Measurements from ENCODE around the gene TENT4B. TPM values are rescaled to one million over a fixed set of nuclear protein-coding genes. Genes with fewer than 3 reads are reported as not detected.
A peak's percentile ranks its signal among the peaks of the same experiment; 100 is the strongest.

TENT4B gene
- total RNA-seq, 1 experiment from 2014 or later = 11.4 TPM

- Histone ChIP-seq H3K27ac (peak overlapping the region; percentile 53), H3K4me1 (replicated peaks; ENCODE audit: insufficient read depth) (peaks cover 27% of the 10 kb centered on the region), H3F3A (ENCODE audit: insufficient read depth, low read depth) (peaks cover 29% of the 10 kb centered on the region; the same call in 1 of the 2 replicates), H3K4me3 (no peak overlapping the region), H3K9me3 (ENCODE audit: insufficient read depth, low read depth) (no peaks in the 10 kb centered on the region), H4K20me1 (ENCODE audit: insufficient read depth) (no peaks in the 10 kb centered on the region), H3K9me2 (ENCODE audit: insufficient read depth) (no peaks in the 10 kb centered on the region; the same call in 1 of the 2 replicates), H3K4me2 (peak overlapping the region; percentile 53), H3K27me3 (ENCODE audit: insufficient read depth, low read depth) (no peaks in the 10 kb centered on the region), H3K79me2 (ENCODE audit: low read depth) (no peaks in the 10 kb centered on the region), H3K36me3 (ENCODE audit: low read depth) (no peaks in the 10 kb centered on the region), H2AFZ (no peak overlapping the region)
- intact Hi-C loops (cut with micrococcal nuclease; ENCODE audit: unreplicated experiment) = no loop called here
- POLR2A ChIA-PET (ENCODE audit: unreplicated experiment) = interaction anchor here (0.5 kb wide), 1 partner anchor 11 kb away, joined by 3 read pairs; no protein-coding TSS in a partner anchor
- peak in 1 of 2 experiments; percentile 61 for DNase-seq
- BruUV-seq (replicated peaks) = no TSS peak
- CTCF ChIA-PET = no interaction called here
- TF ChIP-seq EZH2 (IDR thresholded peaks at IDR 0.05; ENCODE audit: low read depth) (no peak), CTCF (conservative IDR thresholded peaks at IDR 0.05) (no peak)
Measured at GRCh38 chr16:50234771-50235556, 81.9 kb downstream of the TENT4B start.

GRCh38 chr16:50235581-50235980 is 82.5 kb downstream of the TENT4B start:
- Histone ChIP-seq H3K4me3 (no peak overlapping the region), H3K27ac (peak overlapping the region; percentile 53), H4K20me1 (ENCODE audit: insufficient read depth) (no peaks in the 10 kb centered on the region), H3K4me2 (peak overlapping the region; percentile 53), H3F3A (ENCODE audit: insufficient read depth, low read depth) (peaks cover 29% of the 10 kb centered on the region; the same call in 1 of the 2 replicates), H3K36me3 (ENCODE audit: low read depth) (no peaks in the 10 kb centered on the region), H3K79me2 (ENCODE audit: low read depth) (no peaks in the 10 kb centered on the region), H3K9me2 (ENCODE audit: insufficient read depth) (no peaks in the 10 kb centered on the region; the same call in 1 of the 2 replicates), H3K27me3 (ENCODE audit: insufficient read depth, low read depth) (no peaks in the 10 kb centered on the region), H3K4me1 (replicated peaks; ENCODE audit: insufficient read depth) (peaks cover 27% of the 10 kb centered on the region), H2AFZ (no peak overlapping the region), H3K9me3 (ENCODE audit: insufficient read depth, low read depth) (no peaks in the 10 kb centered on the region)
- TF ChIP-seq EZH2 (IDR thresholded peaks at IDR 0.05; ENCODE audit: low read depth) (no peak), CTCF (conservative IDR thresholded peaks at IDR 0.05) (no peak)
- intact Hi-C loops (cut with micrococcal nuclease; ENCODE audit: unreplicated experiment) = no loop called here
- CTCF ChIA-PET = no interaction called here
- POLR2A ChIA-PET (ENCODE audit: unreplicated experiment) = interaction anchor here (0.5 to 0.8 kb wide), 2 partner anchors 10 to 18 kb away, joined by 3 read pairs; no protein-coding TSS in a partner anchor
- BruUV-seq (replicated peaks) = no TSS peak
- peak; percentile 20 to 41 for DNase-seq

- no TSS peak for BruUV-seq (replicated peaks)
- intact Hi-C loops (cut with micrococcal nuclease; ENCODE audit: unreplicated experiment) = no loop called here
- peaks cover 24% of the 10 kb centered on the region for H3K4me1 ChIP-seq (replicated peaks; ENCODE audit: insufficient read depth)
- no peak for DNase-seq
- H3K4me2 ChIP-seq = no peak overlapping the region
- no peak overlapping the region for H3K27ac ChIP-seq
- H3K9me2 ChIP-seq (ENCODE audit: insufficient read depth) = no peaks in the 10 kb centered on the region; the same call in 1 of the 2 replicates
- H3K27me3 ChIP-seq (ENCODE audit: insufficient read depth, low read depth) = no peaks in the 10 kb centered on the region
- no peaks in the 10 kb centered on the region for H3K9me3 ChIP-seq (ENCODE audit: insufficient read depth, low read depth)
- ChIA-PET CTCF (no interaction called here), POLR2A (ENCODE audit: unreplicated experiment) (interaction anchor here (0.7 kb wide), 1 partner anchor 36 kb away, joined by 3 read pairs; no protein-coding TSS in a partner anchor)
- H3K79me2 ChIP-seq (ENCODE audit: low read depth) = no peaks in the 10 kb centered on the region
- no peaks in the 10 kb centered on the region for H3K36me3 ChIP-seq (ENCODE audit: low read depth)
- H4K20me1 ChIP-seq (ENCODE audit: insufficient read depth) = no peaks in the 10 kb centered on the region
- no peak overlapping the region for H2AFZ ChIP-seq
- H3F3A ChIP-seq (ENCODE audit: insufficient read depth, low read depth) = peaks cover 27% of the 10 kb centered on the region; the same call in 1 of the 2 replicates
- TF ChIP-seq EZH2 (IDR thresholded peaks at IDR 0.05; ENCODE audit: low read depth) = no peak
- no peak for TF ChIP-seq CTCF (conservative IDR thresholded peaks at IDR 0.05)
- H3K4me3 ChIP-seq = no peak overlapping the region
Measured at GRCh38 chr16:50238314-50238713, 85.2 kb downstream of the TENT4B start.
